ENCODE data around the gene PKD2L2. TPM values are rescaled to one million over a fixed set of nuclear protein-coding genes. Genes with fewer than 3 reads are reported as not detected.

PKD2L2 gene
- total RNA-seq, 1 donor: not detected

DNA sequence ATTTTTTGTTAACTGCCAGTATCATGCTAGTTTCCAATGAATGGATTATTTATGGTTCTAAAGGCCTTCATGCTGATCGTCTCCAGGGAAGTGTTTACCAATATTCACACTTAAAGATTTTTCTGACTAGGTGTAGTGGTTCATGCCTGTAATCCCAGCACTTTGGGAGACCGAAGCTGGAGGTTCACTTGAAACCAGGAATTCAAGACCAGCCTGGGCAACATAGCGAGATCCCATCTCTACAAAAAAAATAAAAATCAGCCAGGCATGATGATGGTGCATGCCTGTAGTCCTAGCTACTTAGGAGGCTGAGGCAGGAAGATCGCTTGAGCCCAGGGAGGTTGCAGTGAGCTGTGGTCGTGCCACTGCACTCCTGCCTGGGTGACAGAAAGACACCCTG is 100.2 kb downstream of the PKD2L2 start:
- Histone ChIP-seq H3K27me3 (ENCODE audit: insufficient read depth, low read length) (no peaks in the 10 kb centered on the region), H3K79me2 (ENCODE audit: insufficient read depth, low read length) (peaks cover 38% of the 10 kb centered on the region)
- TF ChIP-seq, protein P1, sequence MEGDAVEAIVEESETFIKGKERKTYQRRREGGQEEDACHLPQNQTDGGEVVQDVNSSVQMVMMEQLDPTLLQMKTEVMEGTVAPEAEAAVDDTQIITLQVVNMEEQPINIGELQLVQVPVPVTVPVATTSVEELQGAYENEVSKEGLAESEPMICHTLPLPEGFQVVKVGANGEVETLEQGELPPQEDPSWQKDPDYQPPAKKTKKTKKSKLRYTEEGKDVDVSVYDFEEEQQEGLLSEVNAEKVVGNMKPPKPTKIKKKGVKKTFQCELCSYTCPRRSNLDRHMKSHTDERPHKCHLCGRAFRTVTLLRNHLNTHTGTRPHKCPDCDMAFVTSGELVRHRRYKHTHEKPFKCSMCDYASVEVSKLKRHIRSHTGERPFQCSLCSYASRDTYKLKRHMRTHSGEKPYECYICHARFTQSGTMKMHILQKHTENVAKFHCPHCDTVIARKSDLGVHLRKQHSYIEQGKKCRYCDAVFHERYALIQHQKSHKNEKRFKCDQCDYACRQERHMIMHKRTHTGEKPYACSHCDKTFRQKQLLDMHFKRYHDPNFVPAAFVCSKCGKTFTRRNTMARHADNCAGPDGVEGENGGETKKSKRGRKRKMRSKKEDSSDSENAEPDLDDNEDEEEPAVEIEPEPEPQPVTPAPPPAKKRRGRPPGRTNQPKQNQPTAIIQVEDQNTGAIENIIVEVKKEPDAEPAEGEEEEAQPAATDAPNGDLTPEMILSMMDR (IDR thresholded peaks at IDR 0.05; ENCODE audit: extremely low read depth, low read depth, low read length): no peak

More for the DNA sequence above, 100.2 kb downstream of the PKD2L2 start:
- no peaks in the 10 kb centered on the region for H3K9me3 ChIP-seq (ENCODE audit: low read depth, low read length)
- H3K36me3 ChIP-seq (ENCODE audit: insufficient read depth, low read length): no peaks in the 10 kb centered on the region
- no peak overlapping the region for H3K4me3 ChIP-seq (ENCODE audit: insufficient read depth, low read length)
- no peak overlapping the region for H2AFZ ChIP-seq (ENCODE audit: low read length)
- no peak for DNase-seq (ENCODE audit: insufficient read length, low spot score, missing footprints)
- peaks cover under 1% of the 10 kb centered on the region for H4K20me1 ChIP-seq (ENCODE audit: insufficient read depth, low read length)
- no peak overlapping the region for H3K27ac ChIP-seq (ENCODE audit: low read depth, low read length)
- no peaks in the 10 kb centered on the region for H3K4me1 ChIP-seq (ENCODE audit: insufficient read depth, low read length)
- H3K4me2 ChIP-seq (ENCODE audit: insufficient read depth, low read length): no peak overlapping the region

Other genes starting within 250 kb of the PKD2L2 start
- gene KLHL3, start 153.4 kb upstream of the PKD2L2 start, total RNA-seq: 6.2 and 7.1 TPM in 2 replicates
- 24.2 TPM in 2 replicates for gene HNRNPA0, start 135.1 kb upstream of the PKD2L2 start, total RNA-seq
- gene MYOT, start 21.6 kb upstream of the PKD2L2 start, total RNA-seq: not detected in 2 replicates
- gene FAM13B, start 143.6 kb downstream of the PKD2L2 start, total RNA-seq: 55.7 and 59.7 TPM in 2 replicates
- not detected in 2 replicates for gene WNT8A, start 194.6 kb downstream of the PKD2L2 start, total RNA-seq
- gene NME5, start 250.0 kb downstream of the PKD2L2 start, total RNA-seq: 5.9 and 6.5 TPM in 2 replicates